SIG-M5 treated with dmso at 0.1 percent for 504 hours (cell line): ENCODE data around the gene ELOVL3.

Source experiments
- DNase-seq: peaks from one replicate; lab custom pipeline; 2025; ENCODE audit not compliant: unreplicated experiment; lab: John Stamatoyannopoulos, UW

The ELOVL3 gene

GRCh38 chr10:102222797-102223196 lies 3.3 kb upstream of the ELOVL3 start:
- DNase-seq = no peak

- no peak for DNase-seq
Measured at GRCh38 chr10:102226542-102226870, 407 bp downstream of the ELOVL3 start.

- DNase-seq = peak; percentile 94
Measured at GRCh38 chr10:102227050-102227449, 951 bp downstream of the ELOVL3 start.

GRCh38 chr10:102229810-102230263 lies 3.7 kb downstream of the ELOVL3 start:
- peak; percentile 61 for DNase-seq

- DNase-seq = no peak
Measured at GRCh38 chr10:102230264-102230860, 4.3 kb downstream of the ELOVL3 start.

GRCh38 chr10:102230861-102231356 lies 4.8 kb downstream of the ELOVL3 start:
- DNase-seq = no peak

GRCh38 chr10:102231357-102232318 lies 5.5 kb downstream of the ELOVL3 start:
- peak; percentile 40 for DNase-seq

GRCh38 chr10:102233997-102234396 lies 7.9 kb downstream of the ELOVL3 start:
- no peak for DNase-seq

- no peak for DNase-seq
Measured at GRCh38 chr10:102234888-102235597, 8.9 kb downstream of the ELOVL3 start.

GRCh38 chr10:102235598-102235920 lies 9.5 kb downstream of the ELOVL3 start:
- no peak for DNase-seq

- DNase-seq = no peak
Measured at GRCh38 chr10:102236006-102236405, 9.9 kb downstream of the ELOVL3 start.

GRCh38 chr10:102237711-102238252 lies 11.7 kb downstream of the ELOVL3 start:
- DNase-seq = no peak

GRCh38 chr10:102240467-102241031 lies 14.4 kb downstream of the ELOVL3 start:
- DNase-seq = no peak

GRCh38 chr10:102241032-102241443 lies 14.9 kb downstream of the ELOVL3 start:
- DNase-seq = no peak

GRCh38 chr10:102241444-102242117 lies 15.5 kb downstream of the ELOVL3 start, which contains the start of gene PITX3:
TSS of gene PITX3 (minus strand) at chr10:102241512. CDS start at chr10:102232080, 9,432 bp downstream.
- DNase-seq = peak; percentile 84

- DNase-seq = no peak
Measured at GRCh38 chr10:102242118-102242485, 16.0 kb downstream of the ELOVL3 start.

- peak; percentile 14 for DNase-seq
Measured at GRCh38 chr10:102243309-102243708, 17.2 kb downstream of the ELOVL3 start.

GRCh38 chr10:102245082-102245931 lies 19.2 kb downstream of the ELOVL3 start, which contains the start of gene GBF1:
TSS of gene GBF1 (plus strand) at chr10:102245532. CDS start at chr10:102258939, 13,407 bp downstream.
- DNase-seq = peak; percentile 99

GRCh38 chr10:102245932-102246251 lies 19.8 kb downstream of the ELOVL3 start:
- DNase-seq = no peak
